H9 (cell line): Measurements from ENCODE around the gene TACR1. TPM values are rescaled to one million over a fixed set of nuclear protein-coding genes. Genes with fewer than 3 reads are reported as not detected.

Experiments
- DNase-seq: peaks from one replicate; pipeline ENCODE4 v3.0.0-alpha.2; 2017
- H2AFZ ChIP-seq: one replicate; pipeline ENCODE4 v1.6.1; 2013; ENCODE audit warnings: mild to moderate bottlenecking, low read length, control low read depth, moderate library complexity
- H2AK5ac ChIP-seq: 2 replicates; pipeline ENCODE4 v1.6.1; 2013; ENCODE audit warnings: low read length, control low read depth, mixed read lengths; ENCODE audit not compliant: insufficient read length
- H2BK120ac ChIP-seq: one replicate; pipeline ENCODE4 v1.6.1; 2013; ENCODE audit warnings: low read depth, mild to moderate bottlenecking, low read length, control low read depth, inconsistent platforms; ENCODE audit not compliant: poor library complexity, severe bottlenecking
- H2BK12ac ChIP-seq: 2 replicates; pipeline ENCODE4 v1.6.1; 2013; ENCODE audit warnings: low read length, control low read depth, mixed read lengths, low read depth; ENCODE audit not compliant: insufficient read length
- H2BK15ac ChIP-seq: 2 replicates; pipeline ENCODE4 v1.6.1; 2013; ENCODE audit warnings: low read depth, low read length, control low read depth
- H2BK20ac ChIP-seq: one replicate; pipeline ENCODE4 v1.6.1; 2013; ENCODE audit warnings: low read depth, mild to moderate bottlenecking, low read length, control low read depth, inconsistent platforms; ENCODE audit not compliant: poor library complexity, severe bottlenecking
- H2BK5ac ChIP-seq: 2 replicates; pipeline ENCODE4 v1.6.1; 2013; ENCODE audit warnings: low read length, control low read depth, mixed read lengths; ENCODE audit not compliant: insufficient read length
- H3K14ac ChIP-seq: 2 replicates; pipeline ENCODE4 v1.6.1; 2013; ENCODE audit warnings: low read length, control low read depth; ENCODE audit not compliant: insufficient read depth
- H3K18ac ChIP-seq: 2 replicates; pipeline ENCODE4 v1.6.1; 2013; ENCODE audit warnings: low read depth, mild to moderate bottlenecking, mixed read lengths, low read length, control low read depth; ENCODE audit not compliant: insufficient read length
- H3K23ac ChIP-seq: 2 replicates; pipeline ENCODE4 v1.6.1; 2013; ENCODE audit warnings: low read length, control low read depth, mixed read lengths, low read depth; ENCODE audit not compliant: insufficient read length
- H3K23me2 ChIP-seq: 2 replicates; pipeline ENCODE4 v1.6.1; 2013; ENCODE audit warnings: low read depth, mild to moderate bottlenecking, mixed read lengths, low read length, control low read depth; ENCODE audit not compliant: insufficient read length, poor library complexity, severe bottlenecking
- H3K27ac ChIP-seq: 2 replicates; pipeline ENCODE4 v1.5.1; 2013; ENCODE audit warnings: low read length, control low read depth, mixed read lengths, low read depth; ENCODE audit not compliant: insufficient read length
- H3K27me3 ChIP-seq: 2 replicates; pipeline ENCODE4 v1.6.1; 2013; ENCODE audit warnings: low read length, control low read depth, inconsistent platforms; ENCODE audit not compliant: insufficient read depth
- H3K4ac ChIP-seq: 2 replicates; pipeline ENCODE4 v1.6.1; 2013; ENCODE audit warnings: low read depth, mild to moderate bottlenecking, control low read depth, inconsistent platforms, low read length, moderate library complexity
- H3K4me1 ChIP-seq: 2 replicates; pipeline ENCODE4 v1.6.1; 2013; ENCODE audit warnings: low read length, control low read depth, inconsistent platforms; ENCODE audit not compliant: insufficient read depth
- H3K4me2 ChIP-seq: 2 replicates; pipeline ENCODE4 v1.6.1; 2013; ENCODE audit warnings: low read length, control low read depth, mixed read lengths; ENCODE audit not compliant: insufficient read length, insufficient read depth
- H3K56ac ChIP-seq: 2 replicates; pipeline ENCODE4 v1.6.1; 2013; ENCODE audit warnings: low read depth, mild to moderate bottlenecking, mixed read lengths, low read length, control low read depth; ENCODE audit not compliant: insufficient read length
- H3K79me1 ChIP-seq: 2 replicates; pipeline ENCODE4 v1.6.1; 2013; ENCODE audit warnings: low read depth, mild to moderate bottlenecking, moderate library complexity, low read length, control low read depth, inconsistent platforms; ENCODE audit not compliant: insufficient read depth, poor library complexity, severe bottlenecking
- H3K79me2 ChIP-seq: 2 replicates; pipeline ENCODE4 v1.6.1; 2013; ENCODE audit warnings: low read length, control low read depth, inconsistent platforms; ENCODE audit not compliant: insufficient read depth
- H3K9ac ChIP-seq: 2 replicates; pipeline ENCODE4 v1.6.1; 2013; ENCODE audit warnings: low read length, control low read depth, mixed read lengths; ENCODE audit not compliant: insufficient read length; ENCODE audit errors: extremely low read depth
- H3K9me3 ChIP-seq: one replicate; pipeline ENCODE4 v1.6.1; 2013; ENCODE audit warnings: low read depth, low read length, inconsistent platforms; ENCODE audit not compliant: control insufficient read depth
- H3T11ph ChIP-seq: one replicate; pipeline ENCODE4 v1.6.1; 2013; ENCODE audit warnings: mild to moderate bottlenecking, low read length, control low read depth, inconsistent platforms
- H4K20me1 ChIP-seq: one replicate; pipeline ENCODE4 v1.6.1; 2013; ENCODE audit not compliant: control insufficient read depth, insufficient read length, insufficient read depth
- H4K5ac ChIP-seq: 2 replicates; pipeline ENCODE4 v1.6.1; 2013; ENCODE audit warnings: low read depth, mild to moderate bottlenecking, mixed read lengths, low read length, control low read depth; ENCODE audit not compliant: insufficient read length
- H4K8ac ChIP-seq: replicated peaks from 2 replicates; pipeline ENCODE4 v1.6.1; 2013; ENCODE audit warnings: low read length, control low read depth, mixed read lengths, low read depth; ENCODE audit not compliant: insufficient read length
- H4K91ac ChIP-seq: 2 replicates; pipeline ENCODE4 v1.6.1; 2013; ENCODE audit warnings: low read depth, mild to moderate bottlenecking, moderate library complexity, mixed read lengths, low read length, control low read depth; ENCODE audit not compliant: insufficient read length
- H3K27ac Mint-ChIP-seq, 3 experiments: 2 replicates in 2 of 3; 3 replicates in 1 of 3; pipeline ENCODE4 v1.8.0; 2020 to 2021; ENCODE audit warnings: mixed read lengths in 3 of 3, mild to moderate bottlenecking in 1 of 3, moderate library complexity in 1 of 3
- H3K27me3 Mint-ChIP-seq: 2 replicates; pipeline ENCODE4 v1.8.0; 2021; ENCODE audit warnings: low read depth, mild to moderate bottlenecking, moderate library complexity, mixed read lengths
- H3K36me3 Mint-ChIP-seq, 3 experiments: 2 replicates in 2 of 3; 3 replicates in 1 of 3; pipeline ENCODE4 v1.8.0; 2020 to 2021; ENCODE audit warnings: low read depth in 3 of 3, mixed read lengths in 3 of 3; ENCODE audit not compliant: insufficient read depth in 1 of 3
- H3K4me1 Mint-ChIP-seq, 2 experiments: 2 replicates each; pipeline ENCODE4 v1.8.0; 2020; ENCODE audit warnings: mixed read lengths in 2 of 2
- H3K4me3 Mint-ChIP-seq, 2 experiments: 2 replicates in 1 of 2; 3 replicates in 1 of 2; pipeline ENCODE4 v1.8.0; 2020 to 2021; ENCODE audit warnings: mild to moderate bottlenecking in 2 of 2, mixed read lengths in 2 of 2, moderate library complexity in 1 of 2
- H3K9me3 Mint-ChIP-seq, 2 experiments: 2 replicates in 1 of 2; 3 replicates in 1 of 2; pipeline ENCODE4 v1.8.0; 2020; ENCODE audit warnings: mild to moderate bottlenecking in 2 of 2, mixed read lengths in 2 of 2, moderate library complexity in 1 of 2
- WGBS: extraction: QIAGEN DNeasy Blood & Tissue Kit; methylation state at CpG from one replicate; pipeline ENCODE4 v1.1.7; 2013; ENCODE audit warnings: missing lambda C conversion rate, low lambda C conversion rate, mixed read lengths; ENCODE audit not compliant: insufficient read length; ENCODE audit errors: extremely low coverage; 5-methylcytosine and 5-hydroxymethylcytosine counted together
- total RNA-seq: library from RNA; stranded (reverse); gene quantifications from 2 replicates; pipeline ENCODE4 v1.2.1, GENCODE V29; 2021
- TF ChIP-seq, protein P1 (sequence below): fragments of 200-600 bp; sonication (generic); conservative IDR thresholded peaks from 3 replicates; pipeline ENCODE4 v1.8.0; 2021; ENCODE audit warnings: antibody characterized with exemption, mild to moderate bottlenecking

The TACR1 gene
- total RNA-seq, 1 experiment from 2014 or later, result 1.4 TPM

DNA sequence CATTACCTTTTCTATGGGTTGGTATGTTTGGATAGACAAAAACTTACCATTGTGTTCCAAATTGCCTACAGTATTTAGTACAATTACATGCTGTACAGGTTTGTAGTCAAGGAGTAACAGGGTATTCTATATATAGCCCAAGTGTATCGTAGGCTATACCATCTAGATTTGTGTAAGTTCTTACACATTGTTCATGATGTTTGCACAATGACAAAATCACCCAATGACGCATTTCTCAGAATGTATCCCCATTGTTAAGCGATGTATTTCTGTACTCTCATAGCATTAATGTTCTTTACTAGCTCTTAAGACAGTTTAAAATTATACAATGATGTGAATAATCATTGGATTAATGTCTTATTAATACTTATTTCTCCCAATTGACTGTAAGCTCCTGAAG lies 16.7 kb downstream of the TACR1 start:
- no peak overlapping the region for H3K14ac ChIP-seq
- peaks cover 2% of the 10 kb centered on the region; the same call in 1 of the 2 replicates for H3K4me1 ChIP-seq
- H3K18ac ChIP-seq, result no peak overlapping the region
- Mint-ChIP-seq H3K36me3 (no peaks in the 10 kb centered on the region), H3K9me3 (no peaks in the 10 kb centered on the region), H3K27ac (no peak overlapping the region), H3K4me3 (no peak overlapping the region), H3K4me1 (peaks cover 2 to 4% of the 10 kb centered on the region in 2 experiments), H3K27me3 (no peaks in the 10 kb centered on the region)
- no peak overlapping the region for H2BK12ac ChIP-seq
- H2AFZ ChIP-seq, result no peak overlapping the region
- H4K20me1 ChIP-seq, result no peaks in the 10 kb centered on the region
- DNase-seq, result no peak
- H2BK5ac ChIP-seq, result no peak overlapping the region
- TF ChIP-seq, protein P1, sequence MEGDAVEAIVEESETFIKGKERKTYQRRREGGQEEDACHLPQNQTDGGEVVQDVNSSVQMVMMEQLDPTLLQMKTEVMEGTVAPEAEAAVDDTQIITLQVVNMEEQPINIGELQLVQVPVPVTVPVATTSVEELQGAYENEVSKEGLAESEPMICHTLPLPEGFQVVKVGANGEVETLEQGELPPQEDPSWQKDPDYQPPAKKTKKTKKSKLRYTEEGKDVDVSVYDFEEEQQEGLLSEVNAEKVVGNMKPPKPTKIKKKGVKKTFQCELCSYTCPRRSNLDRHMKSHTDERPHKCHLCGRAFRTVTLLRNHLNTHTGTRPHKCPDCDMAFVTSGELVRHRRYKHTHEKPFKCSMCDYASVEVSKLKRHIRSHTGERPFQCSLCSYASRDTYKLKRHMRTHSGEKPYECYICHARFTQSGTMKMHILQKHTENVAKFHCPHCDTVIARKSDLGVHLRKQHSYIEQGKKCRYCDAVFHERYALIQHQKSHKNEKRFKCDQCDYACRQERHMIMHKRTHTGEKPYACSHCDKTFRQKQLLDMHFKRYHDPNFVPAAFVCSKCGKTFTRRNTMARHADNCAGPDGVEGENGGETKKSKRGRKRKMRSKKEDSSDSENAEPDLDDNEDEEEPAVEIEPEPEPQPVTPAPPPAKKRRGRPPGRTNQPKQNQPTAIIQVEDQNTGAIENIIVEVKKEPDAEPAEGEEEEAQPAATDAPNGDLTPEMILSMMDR, result no peak
- no peak overlapping the region for H2BK120ac ChIP-seq
- no peak overlapping the region for H4K91ac ChIP-seq
- H3K27ac ChIP-seq, result no peak overlapping the region
- H3K4me2 ChIP-seq, result no peak overlapping the region
- no peaks in the 10 kb centered on the region for H3K79me1 ChIP-seq
- no peaks in the 10 kb centered on the region for H3K23me2 ChIP-seq
- no peaks in the 10 kb centered on the region for H3K79me2 ChIP-seq
- H3K9ac ChIP-seq, result no peak overlapping the region
- no peak overlapping the region for H4K8ac ChIP-seq
- no CpG with 5 or more reads among the region's 3 CpGs for WGBS
- no peak overlapping the region for H2AK5ac ChIP-seq
- no peak overlapping the region for H2BK15ac ChIP-seq
- no peaks in the 10 kb centered on the region for H3K27me3 ChIP-seq
- no peak overlapping the region for H3T11ph ChIP-seq
- H4K5ac ChIP-seq, result no peak overlapping the region
- H2BK20ac ChIP-seq, result no peak overlapping the region
- H3K4ac ChIP-seq, result no peak overlapping the region
- no peak overlapping the region for H3K23ac ChIP-seq
- H3K9me3 ChIP-seq, result no peaks in the 10 kb centered on the region
- no peak overlapping the region for H3K56ac ChIP-seq
